C4-2B (cell line): ENCODE measurements around the gene RNF148.

ENCODE experiments used
- CTCF ChIP-seq: fragments of 450-650 bp; conservative IDR thresholded peaks from 2 replicates; pipeline ENCODE4 v1.5.1; 2017; ENCODE audit warnings: mild to moderate bottlenecking
- ZFX ChIP-seq: fragments of 450-650 bp; IDR thresholded peaks from 2 replicates; pipeline ENCODE4 v1.6.1; 2017

GRCh38 chr7:122653685-122654084, 49.0 kb downstream of the RNF148 start:
- no peak for TF ChIP-seq CTCF
- TF ChIP-seq ZFX: no peak
